ENCODE measurements around the gene HADHB.

Gene HADHB

GRCh38 chr2:26276484-26277227 is 31.9 kb downstream of the HADHB start:
- no peak for TF ChIP-seq CTCF (IDR thresholded peaks at IDR 0.05)
- H3K27me3 ChIP-seq (ENCODE audit: control insufficient read depth, insufficient read depth, low read length) = no peaks in the 10 kb centered on the region
- no peak overlapping the region for H3K27ac ChIP-seq
- no peak overlapping the region for H2AFZ ChIP-seq
- no peak overlapping the region for H3K4me2 ChIP-seq (ENCODE audit: low read length)
- H3K9me3 ChIP-seq (ENCODE audit: control insufficient read depth, low read length) = no peaks in the 10 kb centered on the region
- H3K79me2 ChIP-seq = no peaks in the 10 kb centered on the region
- no peak overlapping the region for H3K9ac ChIP-seq
- no peak overlapping the region for H3K4me3 ChIP-seq (ENCODE audit: low read depth, low read length)
- no peaks in the 10 kb centered on the region for H3K36me3 ChIP-seq (ENCODE audit: control insufficient read depth, insufficient read depth, low read length)
- H3K4me1 ChIP-seq = peaks cover 7% of the 10 kb centered on the region

GRCh38 chr2:26279886-26280285 is 35.1 kb downstream of the HADHB start:
- Histone ChIP-seq H3K27ac (no peak overlapping the region), H3K36me3 (ENCODE audit: control insufficient read depth, insufficient read depth, low read length) (no peaks in the 10 kb centered on the region), H3K27me3 (ENCODE audit: control insufficient read depth, insufficient read depth, low read length) (no peaks in the 10 kb centered on the region), H3K4me3 (ENCODE audit: low read depth, low read length) (no peak overlapping the region), H3K4me1 (no peaks in the 10 kb centered on the region), H3K9ac (no peak overlapping the region), H3K4me2 (ENCODE audit: low read length) (no peak overlapping the region), H2AFZ (no peak overlapping the region), H3K79me2 (no peaks in the 10 kb centered on the region), H3K9me3 (ENCODE audit: control insufficient read depth, low read length) (no peaks in the 10 kb centered on the region)
- no peak for TF ChIP-seq CTCF (IDR thresholded peaks at IDR 0.05)

- Histone ChIP-seq H3K4me2 (ENCODE audit: low read length) (no peak overlapping the region), H3K36me3 (ENCODE audit: control insufficient read depth, insufficient read depth, low read length) (no peaks in the 10 kb centered on the region), H2AFZ (no peak overlapping the region), H3K4me3 (ENCODE audit: low read depth, low read length) (no peak overlapping the region), H3K9me3 (ENCODE audit: control insufficient read depth, low read length) (no peaks in the 10 kb centered on the region), H3K79me2 (no peaks in the 10 kb centered on the region), H3K4me1 (no peaks in the 10 kb centered on the region), H3K27me3 (ENCODE audit: control insufficient read depth, insufficient read depth, low read length) (no peaks in the 10 kb centered on the region), H3K9ac (no peak overlapping the region), H3K27ac (no peak overlapping the region)
- TF ChIP-seq CTCF (IDR thresholded peaks at IDR 0.05) = no peak
These were observed 36.5 kb downstream of the HADHB start for GRCh38 chr2:26281226-26281625.

- Histone ChIP-seq H3K4me3 (ENCODE audit: low read depth, low read length) (no peak overlapping the region), H3K4me2 (ENCODE audit: low read length) (no peak overlapping the region), H3K27me3 (ENCODE audit: control insufficient read depth, insufficient read depth, low read length) (no peaks in the 10 kb centered on the region), H3K27ac (no peak overlapping the region), H3K9me3 (ENCODE audit: control insufficient read depth, low read length) (no peaks in the 10 kb centered on the region), H3K9ac (no peak overlapping the region), H3K4me1 (no peaks in the 10 kb centered on the region), H3K36me3 (ENCODE audit: control insufficient read depth, insufficient read depth, low read length) (no peaks in the 10 kb centered on the region), H3K79me2 (no peaks in the 10 kb centered on the region), H2AFZ (no peak overlapping the region)
- no peak for TF ChIP-seq CTCF (IDR thresholded peaks at IDR 0.05)
These were observed 38.9 kb downstream of the HADHB start for GRCh38 chr2:26283606-26284005.

- Histone ChIP-seq H3K9ac (no peak overlapping the region), H3K4me2 (ENCODE audit: low read length) (no peak overlapping the region), H3K4me3 (ENCODE audit: low read depth, low read length) (no peak overlapping the region), H3K36me3 (ENCODE audit: control insufficient read depth, insufficient read depth, low read length) (no peaks in the 10 kb centered on the region), H3K9me3 (ENCODE audit: control insufficient read depth, low read length) (no peaks in the 10 kb centered on the region), H3K4me1 (no peaks in the 10 kb centered on the region), H3K79me2 (no peaks in the 10 kb centered on the region), H2AFZ (no peak overlapping the region), H3K27me3 (ENCODE audit: control insufficient read depth, insufficient read depth, low read length) (no peaks in the 10 kb centered on the region), H3K27ac (no peak overlapping the region)
- no peak for TF ChIP-seq CTCF (IDR thresholded peaks at IDR 0.05)
These were observed 39.4 kb downstream of the HADHB start for GRCh38 chr2:26284132-26284531.
